ENCODE results near the gene MYO15B.
"Not testable (repeated sequence)": the region's sequence is repeated elsewhere in the genome, so short reads cannot be mapped to it uniquely, and the experiment has no call there.

The MYO15B gene

DNA sequence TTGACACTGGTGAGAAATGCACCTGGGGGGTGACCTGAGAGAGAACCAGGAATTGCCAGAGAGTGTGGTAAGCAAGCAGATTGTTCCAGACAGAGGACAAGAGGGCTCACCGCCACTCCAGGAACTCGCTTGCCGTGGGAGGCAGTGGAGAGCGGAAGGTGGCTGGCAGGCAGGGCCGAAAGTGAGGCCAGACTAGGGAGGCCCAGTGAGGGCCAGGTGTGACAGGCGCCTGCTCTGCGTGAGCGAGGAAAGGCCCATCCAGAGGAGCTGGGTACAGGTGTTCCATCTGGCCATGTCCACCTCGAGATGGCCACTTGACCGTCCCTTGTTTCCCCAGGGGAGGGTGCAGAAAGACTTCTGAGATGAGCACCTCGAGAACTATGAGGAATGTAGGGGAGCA is 11.9 kb upstream of the MYO15B start:
- DNase-seq (ENCODE audit: low read depth in 1 of 2, low spot score in 1 of 2), result no peak

GRCh38 chr17:75576661-75577060 is 10.9 kb upstream of the MYO15B start:
- no peak for DNase-seq (ENCODE audit: low read depth in 1 of 2, low spot score in 1 of 2)

GRCh38 chr17:75581121-75581725 is 6.4 kb upstream of the MYO15B start:
- peak in 1 of 2 donors; percentile 28 for DNase-seq (ENCODE audit: low read depth in 1 of 2, low spot score in 1 of 2)

GRCh38 chr17:75583197-75583596 is 4.4 kb upstream of the MYO15B start:
- not testable (repeated sequence) for DNase-seq (ENCODE audit: low read depth in 1 of 2, low spot score in 1 of 2)

- DNase-seq (ENCODE audit: low read depth in 1 of 2, low spot score in 1 of 2), result no peak
Observed at GRCh38 chr17:75584849-75585175, 2.8 kb upstream of the MYO15B start.

GRCh38 chr17:75588596-75589011 is 1.0 kb downstream of the MYO15B start:
- DNase-seq (ENCODE audit: low read depth in 1 of 2, low spot score in 1 of 2), result peak in 1 of 2 donors; percentile 9

GRCh38 chr17:75589012-75589918 is 1.7 kb downstream of the MYO15B start:
- peak; percentile 93 to 98 for DNase-seq (ENCODE audit: low read depth in 1 of 2, low spot score in 1 of 2)

GRCh38 chr17:75589919-75590303 is 2.3 kb downstream of the MYO15B start:
- no peak for DNase-seq (ENCODE audit: low read depth in 1 of 2, low spot score in 1 of 2)

DNA sequence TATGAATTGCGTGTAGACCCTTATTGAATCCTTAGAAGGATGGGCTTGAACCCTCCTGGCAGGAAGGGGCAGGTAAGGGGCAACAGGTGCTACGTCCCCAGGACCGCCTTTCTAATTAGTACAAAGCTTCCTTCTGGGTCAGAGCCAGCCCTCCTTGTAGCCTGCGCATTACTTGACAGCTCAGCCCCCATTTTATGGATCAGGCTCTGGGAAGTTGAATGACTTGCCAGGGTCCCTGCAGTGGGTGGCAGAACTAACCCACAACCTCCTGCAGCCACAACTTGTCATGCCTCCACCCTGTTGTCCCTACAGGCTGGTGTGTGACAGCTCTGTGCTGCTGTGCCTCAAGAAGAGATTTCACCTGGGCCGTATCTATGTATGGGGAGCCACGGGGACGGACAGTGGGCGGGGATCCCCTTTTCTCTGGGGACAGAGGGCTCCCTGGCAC is 2.7 kb downstream of the MYO15B start:
- DNase-seq (ENCODE audit: low read depth in 1 of 2, low spot score in 1 of 2), result no peak

- no peak for DNase-seq (ENCODE audit: low read depth in 1 of 2, low spot score in 1 of 2)
Observed at GRCh38 chr17:75590849-75591721, 3.5 kb downstream of the MYO15B start.

- no peak for DNase-seq (ENCODE audit: low read depth in 1 of 2, low spot score in 1 of 2)
Observed at GRCh38 chr17:75591722-75592302, 4.2 kb downstream of the MYO15B start.

DNA sequence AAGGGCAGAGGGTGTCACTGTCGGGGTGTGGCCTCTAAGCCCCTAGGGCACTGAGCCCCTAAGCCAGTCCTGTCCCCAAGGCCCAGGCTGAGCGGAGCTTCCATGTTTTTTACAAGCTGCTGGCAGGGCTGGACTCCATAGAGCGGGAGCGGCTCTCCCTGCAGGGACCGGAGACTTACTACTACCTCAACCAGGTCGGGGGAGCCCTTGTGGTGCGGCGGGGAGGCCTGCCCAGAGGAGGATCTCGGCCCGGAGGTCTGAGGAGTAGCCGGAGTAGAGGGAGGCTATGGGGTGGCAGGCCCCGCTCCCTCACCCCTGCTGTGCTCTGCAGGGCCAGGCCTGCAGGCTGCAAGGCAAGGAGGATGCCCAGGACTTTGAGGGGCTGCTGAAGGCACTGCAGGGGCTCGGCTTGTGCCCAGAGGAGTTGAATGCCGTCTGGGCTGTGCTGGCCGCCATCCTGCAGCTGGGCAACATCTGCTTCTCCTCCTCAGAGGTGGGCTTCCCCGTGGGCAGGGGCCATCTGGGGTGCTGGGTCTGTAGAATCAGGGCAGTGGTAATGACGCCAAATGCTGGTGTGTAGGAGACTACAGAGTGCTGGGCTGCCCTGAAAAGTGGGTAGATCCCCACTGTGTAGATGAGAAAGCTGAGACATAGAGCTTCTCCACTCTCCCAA is 4.9 kb downstream of the MYO15B start:
- no peak for DNase-seq (ENCODE audit: low read depth in 1 of 2, low spot score in 1 of 2)

DNA sequence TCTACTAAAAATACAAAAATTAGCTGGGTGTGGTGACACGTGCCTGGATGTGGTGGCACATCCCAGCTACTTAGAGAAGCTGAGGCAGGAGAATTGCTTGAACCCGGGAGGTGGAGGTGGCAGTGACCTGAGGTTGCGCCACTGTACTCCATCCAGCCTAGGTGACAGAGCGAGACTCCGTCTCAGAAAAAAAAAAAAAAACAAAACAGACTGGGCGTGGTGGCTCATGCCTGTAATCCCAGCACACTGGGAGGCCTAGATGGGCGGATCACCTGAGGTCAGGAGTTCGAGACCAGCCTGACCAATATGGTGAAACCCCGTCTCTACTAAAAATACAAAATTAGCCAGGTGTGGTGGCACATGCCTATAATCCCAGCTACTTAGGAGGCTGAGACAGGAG is 5.8 kb downstream of the MYO15B start:
- DNase-seq (ENCODE audit: low read depth in 1 of 2, low spot score in 1 of 2), result not testable (repeated sequence)

DNA sequence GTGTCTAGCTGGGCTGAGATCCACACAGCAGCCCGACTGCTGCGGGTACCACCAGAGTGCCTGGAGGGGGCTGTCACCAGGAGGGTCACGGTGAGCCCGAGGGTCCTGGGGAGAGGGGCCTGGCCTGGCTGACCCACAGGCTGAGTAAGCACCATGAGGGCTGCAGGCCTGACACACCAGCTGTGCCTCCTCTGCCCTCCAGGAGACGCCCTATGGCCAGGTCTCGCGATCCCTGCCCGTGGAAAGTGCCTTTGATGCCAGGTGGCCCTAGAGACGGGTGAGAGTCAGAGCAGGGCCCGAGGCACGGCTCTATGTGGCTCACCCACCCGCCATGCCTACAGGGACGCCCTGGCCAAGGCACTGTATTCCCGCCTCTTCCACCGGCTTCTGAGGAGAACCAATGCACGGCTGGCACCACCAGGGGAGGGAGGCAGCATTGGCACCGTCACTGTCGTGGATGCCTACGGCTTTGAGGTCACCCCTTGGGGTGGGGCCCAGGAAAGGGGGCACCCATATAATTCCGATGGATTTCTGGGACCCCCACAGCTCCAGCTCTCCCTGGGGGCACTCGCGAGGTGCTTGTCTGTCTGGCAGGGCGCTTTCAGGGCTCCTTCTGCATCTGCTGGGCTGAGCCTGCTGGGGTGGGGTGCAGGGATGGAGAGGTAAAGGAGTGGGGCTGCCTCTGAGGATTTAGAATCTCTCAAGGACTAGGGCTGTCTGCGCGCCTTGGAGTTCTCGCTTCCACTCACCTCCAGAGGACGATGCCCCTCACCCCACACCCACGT is 7.1 kb downstream of the MYO15B start:
- DNase-seq (ENCODE audit: low read depth in 1 of 2, low spot score in 1 of 2), result no peak

GRCh38 chr17:75595284-75595919 is 7.8 kb downstream of the MYO15B start:
- no peak for DNase-seq (ENCODE audit: low read depth in 1 of 2, low spot score in 1 of 2)

DNA sequence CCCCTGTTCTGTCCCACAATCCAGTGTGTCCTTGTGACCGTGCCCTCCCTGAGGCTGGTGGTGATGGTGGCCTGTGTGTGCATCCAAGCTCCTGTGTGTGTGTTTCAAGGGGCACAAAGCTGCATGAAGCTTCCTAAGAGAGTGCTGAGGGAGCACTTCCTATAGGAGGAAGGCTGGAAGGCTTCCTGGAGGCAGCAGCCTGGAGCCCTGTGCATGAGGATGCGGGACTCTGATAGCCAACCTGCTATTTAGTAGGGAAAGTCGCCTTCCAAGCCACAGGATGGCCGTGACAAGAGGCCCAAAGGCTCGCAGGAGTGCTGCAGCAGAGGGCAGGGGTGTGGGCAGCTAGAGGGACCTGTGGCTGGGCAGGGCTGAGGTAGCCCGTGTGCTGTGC is 8.3 kb downstream of the MYO15B start:
- DNase-seq (ENCODE audit: low read depth in 1 of 2, low spot score in 1 of 2), result no peak

DNA sequence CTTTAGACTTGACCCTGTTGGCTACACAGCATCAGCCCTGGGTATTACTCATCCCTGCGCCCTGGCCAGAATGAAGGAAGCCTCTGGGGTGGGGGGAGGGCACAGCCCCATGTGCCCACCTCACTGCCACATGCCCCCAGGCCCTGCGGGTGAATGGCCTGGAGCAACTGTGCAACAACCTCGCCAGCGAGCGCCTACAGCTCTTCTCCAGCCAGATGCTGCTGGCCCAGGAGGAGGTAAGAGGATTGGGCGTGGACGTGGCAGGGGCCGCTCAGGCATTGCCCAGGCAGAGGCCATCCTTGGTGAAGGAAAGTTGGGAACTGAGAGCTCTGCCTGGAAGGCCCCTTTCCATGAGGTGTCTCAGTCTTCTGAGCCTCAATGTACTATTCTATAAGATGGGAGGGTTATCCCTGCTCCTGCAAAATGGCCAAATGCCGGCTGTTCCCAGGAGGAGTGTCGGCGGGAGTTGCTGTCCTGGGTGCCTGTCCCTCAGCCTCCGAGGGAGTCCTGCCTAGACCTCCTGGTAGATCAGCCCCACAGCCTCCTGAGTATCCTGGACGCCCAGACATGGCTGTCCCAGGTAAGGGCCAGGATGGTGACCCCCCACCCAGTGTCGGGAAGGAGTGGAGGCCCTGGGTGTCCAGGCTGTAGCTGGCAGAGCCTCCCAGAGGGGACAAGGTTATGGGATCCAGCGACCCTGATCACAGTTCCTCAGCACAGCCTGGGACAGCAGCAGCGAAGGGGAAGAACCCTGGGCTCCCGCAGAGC is 8.9 kb downstream of the MYO15B start:
- no peak for DNase-seq (ENCODE audit: low read depth in 1 of 2, low spot score in 1 of 2)

DNA sequence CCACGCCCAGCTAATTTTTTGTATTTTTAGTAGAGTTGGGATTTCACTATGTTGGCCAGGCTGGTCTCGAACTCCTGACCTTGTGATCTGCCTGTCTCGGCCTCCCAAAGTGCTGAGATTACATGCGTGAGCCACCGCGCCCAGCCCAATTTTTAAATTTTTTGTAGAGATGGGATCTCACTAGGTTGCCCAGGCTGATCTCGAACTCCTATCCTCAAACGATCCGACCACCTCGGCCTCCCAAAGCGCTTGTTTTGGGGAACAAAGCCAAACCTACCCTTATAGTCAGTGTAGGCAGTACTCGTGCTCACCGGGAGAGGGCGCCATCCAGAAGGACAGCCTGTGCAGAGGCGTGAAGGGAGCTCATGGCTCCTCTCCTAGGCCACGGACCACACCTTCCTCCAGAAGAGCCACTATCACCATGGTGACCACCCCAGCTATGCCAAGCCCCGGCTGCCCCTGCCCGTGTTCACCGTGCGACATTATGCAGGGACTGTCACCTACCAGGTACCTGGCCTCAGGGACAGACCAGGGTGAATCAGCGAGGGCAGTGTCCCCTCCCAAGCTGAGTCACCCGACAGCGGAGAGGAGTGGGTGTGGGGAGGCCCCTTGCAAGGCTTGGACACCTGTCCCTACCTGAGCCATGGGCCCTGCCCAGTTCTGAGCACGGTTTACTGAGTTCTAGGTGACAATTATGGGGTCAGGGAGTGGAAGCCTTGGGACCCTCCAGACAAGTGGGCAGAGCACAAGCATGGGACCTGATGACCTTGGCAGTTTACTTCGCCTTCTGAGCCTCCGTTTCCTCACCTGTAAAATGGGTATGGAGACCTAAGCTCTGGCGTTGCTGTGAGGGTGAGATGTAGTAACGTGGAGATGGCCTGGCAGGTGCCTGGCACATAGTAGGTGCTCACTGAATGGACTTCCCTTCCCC is 13.7 kb downstream of the MYO15B start:
- DNase-seq (ENCODE audit: low read depth in 1 of 2, low spot score in 1 of 2), result peak; percentile 34 to 39

Data from stimulated activated CD4-positive, alpha-beta T cell treated with anti-CD3 and anti-CD28 coated beads, Interleukin-15, amount 100 ng/mL, for 1 hour (primary cell).